HEK293 (cell line): ENCODE data around the gene SPAG5.
A peak's percentile ranks its signal among the peaks of the same experiment; 100 is the strongest.

Experiments
- GLI2 ChIP-seq: fragments of 450-650 bp; formaldehyde crosslinking; IDR thresholded peaks from 2 replicates; pipeline ENCODE4; 2017; ENCODE audit warnings: missing biosample characterization, missing genetic modification characterization, low read depth, borderline replicate concordance
- IKZF3 ChIP-seq: fragments of 450-650 bp; IDR thresholded peaks from 2 replicates; pipeline ENCODE4 v1.5.0; 2018; ENCODE audit warnings: missing biosample characterization, mild to moderate bottlenecking, missing genetic modification characterization, moderate library complexity
- KLF1 ChIP-seq: fragments of 450-650 bp; formaldehyde crosslinking; IDR thresholded peaks from 2 replicates; pipeline ENCODE4 v1.5.1; 2016; ENCODE audit warnings: missing biosample characterization, missing genetic modification characterization
- OSR2 ChIP-seq: fragments of 450-650 bp; formaldehyde crosslinking; IDR thresholded peaks from 2 replicates; pipeline ENCODE4 v1.5.1; 2016; ENCODE audit warnings: missing biosample characterization, missing genetic modification characterization
- ZBTB10 ChIP-seq: fragments of 450-650 bp; formaldehyde crosslinking; IDR thresholded peaks from 2 replicates; pipeline ENCODE4 v1.5.1; 2016; ENCODE audit warnings: missing biosample characterization, missing genetic modification characterization
- ZBTB6 ChIP-seq: fragments of 450-650 bp; formaldehyde crosslinking; IDR thresholded peaks from 2 replicates; pipeline ENCODE4 v1.5.1; 2017; ENCODE audit warnings: missing biosample characterization, missing genetic modification characterization
- ZEB2 ChIP-seq: fragments of 450-650 bp; formaldehyde crosslinking; IDR thresholded peaks from 2 replicates; pipeline ENCODE4 v1.5.1; 2016; ENCODE audit warnings: missing biosample characterization, missing genetic modification characterization
- ZNF10 ChIP-seq: fragments of 450-650 bp; formaldehyde crosslinking; IDR thresholded peaks from 2 replicates; pipeline ENCODE4 v1.5.1; 2017; ENCODE audit warnings: missing biosample characterization, missing genetic modification characterization
- ZNF146 ChIP-seq: fragments of 450-650 bp; formaldehyde crosslinking; IDR thresholded peaks from 2 replicates; pipeline ENCODE4 v1.5.1; 2016; ENCODE audit warnings: missing biosample characterization, missing genetic modification characterization
- ZNF335 ChIP-seq: fragments of 450-650 bp; formaldehyde crosslinking; conservative IDR thresholded peaks from 2 replicates; pipeline ENCODE4 v1.5.1; 2016; ENCODE audit warnings: missing biosample characterization, missing genetic modification characterization
- ZNF433 ChIP-seq: fragments of 450-650 bp; formaldehyde crosslinking; IDR thresholded peaks from 2 replicates; pipeline ENCODE4 v1.5.1; 2016; ENCODE audit warnings: missing biosample characterization, missing genetic modification characterization, low read depth
- ZNF664 ChIP-seq: fragments of 450-650 bp; formaldehyde crosslinking; IDR thresholded peaks from 2 replicates; pipeline ENCODE4 v1.5.1; 2016; ENCODE audit warnings: missing biosample characterization, missing genetic modification characterization
- ZNF76 ChIP-seq: fragments of 450-650 bp; formaldehyde crosslinking; IDR thresholded peaks from 2 replicates; pipeline ENCODE4; 2016; ENCODE audit warnings: low read depth, missing biosample characterization, missing genetic modification characterization, borderline replicate concordance
- ZNF830 ChIP-seq: fragments of 450-650 bp; IDR thresholded peaks from 2 replicates; pipeline ENCODE4 v1.5.0; 2018; ENCODE audit warnings: missing biosample characterization, missing genetic modification characterization, low read depth, mild to moderate bottlenecking, moderate library complexity
- ZNF837 ChIP-seq: fragments of 450-650 bp; formaldehyde crosslinking; IDR thresholded peaks from 2 replicates; pipeline ENCODE4 v1.5.1; 2016; ENCODE audit warnings: missing biosample characterization, missing genetic modification characterization
- ZSCAN5A ChIP-seq: fragments of 450-650 bp; formaldehyde crosslinking; IDR thresholded peaks from 2 replicates; pipeline ENCODE4 v1.5.1; 2016; ENCODE audit warnings: missing biosample characterization, missing genetic modification characterization
- TF ChIP-seq, protein P1 (sequence below): fragments of 450-650 bp; formaldehyde crosslinking; IDR thresholded peaks from 2 replicates; pipeline ENCODE4 v1.5.1; 2016; ENCODE audit warnings: missing biosample characterization, missing genetic modification characterization
- TF ChIP-seq, protein P2 (sequence below): fragments of 450-650 bp; formaldehyde crosslinking; IDR thresholded peaks from 2 replicates; pipeline ENCODE4 v1.5.1; 2016; ENCODE audit warnings: missing biosample characterization, missing genetic modification characterization
- TF ChIP-seq, protein P3 (sequence below): fragments of 450-650 bp; IDR thresholded peaks from 2 replicates; pipeline ENCODE4 v1.5.1; 2018; ENCODE audit warnings: missing biosample characterization, mild to moderate bottlenecking, missing genetic modification characterization
- TF ChIP-seq, protein P4 (sequence below): fragments of 450-650 bp; formaldehyde crosslinking; IDR thresholded peaks from 2 replicates; pipeline ENCODE4 v1.5.1; 2017; ENCODE audit warnings: missing biosample characterization, missing genetic modification characterization
- TF ChIP-seq, protein P5 (sequence below): fragments of 450-650 bp; formaldehyde crosslinking; IDR thresholded peaks from 2 replicates; pipeline ENCODE4 v1.5.1; 2017; ENCODE audit warnings: missing biosample characterization, missing genetic modification characterization

SPAG5 gene

GRCh38 chr17:28552176-28552999 is 46.4 kb downstream of the SPAG5 start, which contains the start of gene UNC119 (continued):
- TF ChIP-seq ZNF664 (tag by site-specific recombination) (no peak), ZNF830 (tag by site-specific recombination) (no peak), ZNF433 (tag by site-specific recombination) (no peak), GLI2 (tag by site-specific recombination) (no peak), IKZF3 (peak; percentile 69), OSR2 (tag by site-specific recombination) (no peak), ZBTB10 (tag by site-specific recombination) (no peak), ZNF146 (tag by site-specific recombination) (peak; percentile 14; the same call in 1 of the 2 replicates), ZNF10 (tag by site-specific recombination) (peak; percentile 56; the same call in 1 of the 2 replicates), ZSCAN5A (tag by site-specific recombination) (peak; percentile 72; the same call in 1 of the 2 replicates), ZNF335 (tag by site-specific recombination) (peak; percentile 68), ZNF76 (tag by site-specific recombination) (peak; percentile 18; the same call in 1 of the 2 replicates), KLF1 (peak; percentile 22; the same call in 1 of the 2 replicates), ZNF837 (no peak), ZBTB6 (0 out of 2 replicates have a peak, but pooled peaks have one; percentile 24), ZEB2 (0 out of 2 replicates have a peak, but pooled peaks have one; percentile 44)
- TF ChIP-seq, protein P1, sequence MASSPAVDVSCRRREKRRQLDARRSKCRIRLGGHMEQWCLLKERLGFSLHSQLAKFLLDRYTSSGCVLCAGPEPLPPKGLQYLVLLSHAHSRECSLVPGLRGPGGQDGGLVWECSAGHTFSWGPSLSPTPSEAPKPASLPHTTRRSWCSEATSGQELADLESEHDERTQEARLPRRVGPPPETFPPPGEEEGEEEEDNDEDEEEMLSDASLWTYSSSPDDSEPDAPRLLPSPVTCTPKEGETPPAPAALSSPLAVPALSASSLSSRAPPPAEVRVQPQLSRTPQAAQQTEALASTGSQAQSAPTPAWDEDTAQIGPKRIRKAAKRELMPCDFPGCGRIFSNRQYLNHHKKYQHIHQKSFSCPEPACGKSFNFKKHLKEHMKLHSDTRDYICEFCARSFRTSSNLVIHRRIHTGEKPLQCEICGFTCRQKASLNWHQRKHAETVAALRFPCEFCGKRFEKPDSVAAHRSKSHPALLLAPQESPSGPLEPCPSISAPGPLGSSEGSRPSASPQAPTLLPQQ (tag by site-specific recombination), result peak; percentile 80
- TF ChIP-seq, protein P2, sequence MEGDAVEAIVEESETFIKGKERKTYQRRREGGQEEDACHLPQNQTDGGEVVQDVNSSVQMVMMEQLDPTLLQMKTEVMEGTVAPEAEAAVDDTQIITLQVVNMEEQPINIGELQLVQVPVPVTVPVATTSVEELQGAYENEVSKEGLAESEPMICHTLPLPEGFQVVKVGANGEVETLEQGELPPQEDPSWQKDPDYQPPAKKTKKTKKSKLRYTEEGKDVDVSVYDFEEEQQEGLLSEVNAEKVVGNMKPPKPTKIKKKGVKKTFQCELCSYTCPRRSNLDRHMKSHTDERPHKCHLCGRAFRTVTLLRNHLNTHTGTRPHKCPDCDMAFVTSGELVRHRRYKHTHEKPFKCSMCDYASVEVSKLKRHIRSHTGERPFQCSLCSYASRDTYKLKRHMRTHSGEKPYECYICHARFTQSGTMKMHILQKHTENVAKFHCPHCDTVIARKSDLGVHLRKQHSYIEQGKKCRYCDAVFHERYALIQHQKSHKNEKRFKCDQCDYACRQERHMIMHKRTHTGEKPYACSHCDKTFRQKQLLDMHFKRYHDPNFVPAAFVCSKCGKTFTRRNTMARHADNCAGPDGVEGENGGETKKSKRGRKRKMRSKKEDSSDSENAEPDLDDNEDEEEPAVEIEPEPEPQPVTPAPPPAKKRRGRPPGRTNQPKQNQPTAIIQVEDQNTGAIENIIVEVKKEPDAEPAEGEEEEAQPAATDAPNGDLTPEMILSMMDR (tag by site-specific recombination), result peak; percentile 20; the same call in 1 of the 2 replicates
- TF ChIP-seq, protein P3, sequence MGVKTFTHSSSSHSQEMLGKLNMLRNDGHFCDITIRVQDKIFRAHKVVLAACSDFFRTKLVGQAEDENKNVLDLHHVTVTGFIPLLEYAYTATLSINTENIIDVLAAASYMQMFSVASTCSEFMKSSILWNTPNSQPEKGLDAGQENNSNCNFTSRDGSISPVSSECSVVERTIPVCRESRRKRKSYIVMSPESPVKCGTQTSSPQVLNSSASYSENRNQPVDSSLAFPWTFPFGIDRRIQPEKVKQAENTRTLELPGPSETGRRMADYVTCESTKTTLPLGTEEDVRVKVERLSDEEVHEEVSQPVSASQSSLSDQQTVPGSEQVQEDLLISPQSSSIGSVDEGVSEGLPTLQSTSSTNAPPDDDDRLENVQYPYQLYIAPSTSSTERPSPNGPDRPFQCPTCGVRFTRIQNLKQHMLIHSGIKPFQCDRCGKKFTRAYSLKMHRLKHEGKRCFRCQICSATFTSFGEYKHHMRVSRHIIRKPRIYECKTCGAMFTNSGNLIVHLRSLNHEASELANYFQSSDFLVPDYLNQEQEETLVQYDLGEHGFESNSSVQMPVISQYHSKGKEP (tag by site-specific recombination), result 0 out of 2 replicates have a peak, but pooled peaks have one; percentile 2
- TF ChIP-seq, protein P4, sequence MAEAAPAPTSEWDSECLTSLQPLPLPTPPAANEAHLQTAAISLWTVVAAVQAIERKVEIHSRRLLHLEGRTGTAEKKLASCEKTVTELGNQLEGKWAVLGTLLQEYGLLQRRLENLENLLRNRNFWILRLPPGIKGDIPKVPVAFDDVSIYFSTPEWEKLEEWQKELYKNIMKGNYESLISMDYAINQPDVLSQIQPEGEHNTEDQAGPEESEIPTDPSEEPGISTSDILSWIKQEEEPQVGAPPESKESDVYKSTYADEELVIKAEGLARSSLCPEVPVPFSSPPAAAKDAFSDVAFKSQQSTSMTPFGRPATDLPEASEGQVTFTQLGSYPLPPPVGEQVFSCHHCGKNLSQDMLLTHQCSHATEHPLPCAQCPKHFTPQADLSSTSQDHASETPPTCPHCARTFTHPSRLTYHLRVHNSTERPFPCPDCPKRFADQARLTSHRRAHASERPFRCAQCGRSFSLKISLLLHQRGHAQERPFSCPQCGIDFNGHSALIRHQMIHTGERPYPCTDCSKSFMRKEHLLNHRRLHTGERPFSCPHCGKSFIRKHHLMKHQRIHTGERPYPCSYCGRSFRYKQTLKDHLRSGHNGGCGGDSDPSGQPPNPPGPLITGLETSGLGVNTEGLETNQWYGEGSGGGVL (tag by site-specific recombination), result peak; percentile 32
- TF ChIP-seq, protein P5, sequence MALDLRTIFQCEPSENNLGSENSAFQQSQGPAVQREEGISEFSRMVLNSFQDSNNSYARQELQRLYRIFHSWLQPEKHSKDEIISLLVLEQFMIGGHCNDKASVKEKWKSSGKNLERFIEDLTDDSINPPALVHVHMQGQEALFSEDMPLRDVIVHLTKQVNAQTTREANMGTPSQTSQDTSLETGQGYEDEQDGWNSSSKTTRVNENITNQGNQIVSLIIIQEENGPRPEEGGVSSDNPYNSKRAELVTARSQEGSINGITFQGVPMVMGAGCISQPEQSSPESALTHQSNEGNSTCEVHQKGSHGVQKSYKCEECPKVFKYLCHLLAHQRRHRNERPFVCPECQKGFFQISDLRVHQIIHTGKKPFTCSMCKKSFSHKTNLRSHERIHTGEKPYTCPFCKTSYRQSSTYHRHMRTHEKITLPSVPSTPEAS (tag by site-specific recombination), result no peak
- TF ChIP-seq, all 188 proteins: peak for 36
